Measurements from ENCODE around the gene GJA9.

Gene GJA9

GRCh38 chr1:38908821-38909220 is 27.4 kb upstream of the GJA9 start:
- Mint-ChIP-seq H3K4me1 (no peaks in the 10 kb centered on the region), H3K9me3 (peaks cover 20% of the 10 kb centered on the region), H3K4me3 (no peak overlapping the region), H3K36me3 (ENCODE audit: low read depth) (peaks cover 4% of the 10 kb centered on the region), H3K27ac (no peak overlapping the region), H3K27me3 (ENCODE audit: low read depth, poor library complexity) (peaks cover 9% of the 10 kb centered on the region)
- no peak for TF ChIP-seq CTCF (IDR thresholded peaks at IDR 0.05)
- no peak for DNase-seq

- Mint-ChIP-seq H3K27ac (no peak overlapping the region), H3K36me3 (ENCODE audit: low read depth) (peaks cover 4% of the 10 kb centered on the region), H3K27me3 (ENCODE audit: low read depth, poor library complexity) (peaks cover 10% of the 10 kb centered on the region), H3K9me3 (peaks cover 22% of the 10 kb centered on the region), H3K4me1 (no peaks in the 10 kb centered on the region), H3K4me3 (no peak overlapping the region)
- no peak for DNase-seq
- no peak for TF ChIP-seq CTCF (IDR thresholded peaks at IDR 0.05)
Observed at GRCh38 chr1:38905985-38906384, 24.6 kb upstream of the GJA9 start.

GRCh38 chr1:38899560-38899959 is 18.2 kb upstream of the GJA9 start:
- Mint-ChIP-seq H3K9me3 (peaks cover 4% of the 10 kb centered on the region), H3K36me3 (ENCODE audit: low read depth) (no peaks in the 10 kb centered on the region), H3K27me3 (ENCODE audit: low read depth, poor library complexity) (peaks cover 4% of the 10 kb centered on the region), H3K27ac (no peak overlapping the region), H3K4me3 (no peak overlapping the region), H3K4me1 (no peaks in the 10 kb centered on the region)
- no peak for TF ChIP-seq CTCF (IDR thresholded peaks at IDR 0.05)
- DNase-seq, result no peak

- peaks cover 2% of the 10 kb centered on the region for H3K9me3 Mint-ChIP-seq
- no peak for TF ChIP-seq CTCF (IDR thresholded peaks at IDR 0.05)
- H3K4me1 Mint-ChIP-seq, result no peaks in the 10 kb centered on the region
- no peaks in the 10 kb centered on the region for H3K27me3 Mint-ChIP-seq (ENCODE audit: low read depth, poor library complexity)
- no peaks in the 10 kb centered on the region for H3K36me3 Mint-ChIP-seq (ENCODE audit: low read depth)
- peak overlapping the region; percentile 25 for H3K27ac Mint-ChIP-seq
- H3K4me3 Mint-ChIP-seq, result no peak overlapping the region
- no peak for DNase-seq
Observed at GRCh38 chr1:38898653-38899230, 17.4 kb upstream of the GJA9 start.

- TF ChIP-seq CTCF (IDR thresholded peaks at IDR 0.05), result no peak
- Mint-ChIP-seq H3K27ac (no peak overlapping the region), H3K4me1 (no peaks in the 10 kb centered on the region), H3K4me3 (no peak overlapping the region), H3K9me3 (no peaks in the 10 kb centered on the region), H3K27me3 (ENCODE audit: low read depth, poor library complexity) (peaks cover 3% of the 10 kb centered on the region), H3K36me3 (ENCODE audit: low read depth) (no peaks in the 10 kb centered on the region)
- DNase-seq, result no peak
Observed at GRCh38 chr1:38896169-38896568, 14.8 kb upstream of the GJA9 start.

GRCh38 chr1:38892976-38893375 is 11.6 kb upstream of the GJA9 start:
- Mint-ChIP-seq H3K9me3 (no peaks in the 10 kb centered on the region), H3K27me3 (ENCODE audit: low read depth, poor library complexity) (peaks cover 7% of the 10 kb centered on the region), H3K4me1 (no peaks in the 10 kb centered on the region), H3K4me3 (no peak overlapping the region), H3K36me3 (ENCODE audit: low read depth) (no peaks in the 10 kb centered on the region), H3K27ac (no peak overlapping the region)
- no peak for DNase-seq
- TF ChIP-seq CTCF (IDR thresholded peaks at IDR 0.05), result no peak
